ENCODE measurements around the gene STK32C. TPM values are rescaled to one million over a fixed set of nuclear protein-coding genes. Genes with fewer than 3 reads are reported as not detected.

Gene STK32C
- polyA plus RNA-seq, 1 donor from 2014 or later: 23.2 TPM

DNA sequence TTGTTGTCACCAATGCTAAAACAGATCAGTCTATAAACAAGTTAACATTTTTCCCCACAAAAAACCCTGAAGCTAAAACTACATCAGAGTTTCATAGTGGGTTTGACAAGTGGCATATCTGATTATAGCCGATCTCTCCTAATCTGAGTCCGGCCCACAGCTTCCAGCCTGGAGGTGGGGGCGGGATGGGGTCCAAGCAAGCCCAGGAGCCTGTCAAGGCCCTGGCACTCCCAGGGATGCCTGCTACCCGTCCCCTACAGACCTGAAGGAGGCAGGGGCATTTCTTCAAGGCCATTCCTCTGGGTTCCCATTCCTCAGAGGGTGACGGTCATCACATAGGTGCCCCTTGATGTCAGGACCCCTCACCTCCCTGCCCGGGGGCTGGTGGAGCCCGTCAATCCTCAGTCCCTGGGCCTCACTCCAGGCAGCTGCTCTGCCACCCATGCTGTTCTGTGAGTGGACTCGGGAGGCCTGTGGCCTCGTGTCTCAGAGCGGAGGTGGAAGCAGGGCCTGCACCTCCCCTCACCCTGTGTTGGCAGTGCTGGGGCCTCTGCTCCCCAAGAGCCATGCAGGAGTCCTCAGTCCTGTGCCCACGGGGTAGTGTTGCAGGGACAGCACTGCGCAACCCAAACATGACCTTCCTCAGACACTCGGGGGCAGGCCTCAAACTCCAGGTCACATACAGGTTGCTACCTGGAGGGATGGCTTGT, 112.2 kb downstream of the STK32C start:
- no peaks in the 10 kb centered on the region for H3K9me3 ChIP-seq (ENCODE audit: low read length)
- no peaks in the 10 kb centered on the region for H3K9me2 ChIP-seq (ENCODE audit: insufficient read depth, low read length)
- H2AFZ ChIP-seq (ENCODE audit: low read depth, low read length): no peak overlapping the region
- H4K20me1 ChIP-seq (ENCODE audit: insufficient read depth): no peaks in the 10 kb centered on the region
- H3K27ac ChIP-seq (ENCODE audit: low read length): no peak overlapping the region
- no peak overlapping the region for H3K9ac ChIP-seq (ENCODE audit: low read length)
- TF ChIP-seq RAD21 (conservative IDR thresholded peaks at IDR 0.05): no peak
- H3K4me3 ChIP-seq (ENCODE audit: low read length): no peak overlapping the region
- H3K27me3 ChIP-seq (ENCODE audit: insufficient read depth, low read depth, low read length): no peaks in the 10 kb centered on the region
- no peaks in the 10 kb centered on the region for H3K36me3 ChIP-seq (ENCODE audit: insufficient read depth, low read length)
- H3K79me2 ChIP-seq (replicated peaks; ENCODE audit: insufficient read depth, low read length): no peaks in the 10 kb centered on the region
- H3K4me2 ChIP-seq (ENCODE audit: low read length): no peak overlapping the region
- H3F3A ChIP-seq (ENCODE audit: insufficient read depth, low read length, poor library complexity, severe bottlenecking): no peaks in the 10 kb centered on the region

DNA sequence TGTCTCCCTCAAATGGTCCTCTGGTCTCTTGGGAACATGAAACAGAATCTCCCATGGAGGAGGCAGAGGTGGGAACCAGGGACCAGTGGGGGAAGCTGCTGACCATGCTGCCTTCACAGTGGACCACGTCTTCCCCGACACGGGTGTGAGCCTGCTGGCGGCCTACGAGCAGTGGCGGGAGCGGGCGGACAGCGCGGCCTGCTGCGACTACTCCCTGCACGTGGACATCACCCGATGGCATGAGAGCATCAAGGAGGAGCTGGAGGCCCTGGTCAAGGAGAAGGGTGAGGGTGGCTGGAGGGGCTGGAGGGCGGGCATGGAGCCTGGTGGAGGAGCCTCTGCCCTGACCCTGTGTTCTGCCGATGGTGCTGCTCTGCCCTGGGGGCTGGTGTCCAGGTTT, 113.0 kb downstream of the STK32C start:
- Histone ChIP-seq H3K27ac (ENCODE audit: low read length) (no peak overlapping the region), H3K4me3 (ENCODE audit: low read length) (no peak overlapping the region), H3K9me3 (ENCODE audit: low read length) (no peaks in the 10 kb centered on the region), H3K36me3 (ENCODE audit: insufficient read depth, low read length) (no peaks in the 10 kb centered on the region), H3K9ac (ENCODE audit: low read length) (no peak overlapping the region), H3K79me2 (replicated peaks; ENCODE audit: insufficient read depth, low read length) (peaks cover 2% of the 10 kb centered on the region), H2AFZ (ENCODE audit: low read depth, low read length) (no peak overlapping the region), H3K4me2 (ENCODE audit: low read length) (no peak overlapping the region), H3K9me2 (ENCODE audit: insufficient read depth, low read length) (no peaks in the 10 kb centered on the region), H3F3A (ENCODE audit: insufficient read depth, low read length, poor library complexity, severe bottlenecking) (no peaks in the 10 kb centered on the region), H4K20me1 (ENCODE audit: insufficient read depth) (no peaks in the 10 kb centered on the region), H3K27me3 (ENCODE audit: insufficient read depth, low read depth, low read length) (no peaks in the 10 kb centered on the region)
- TF ChIP-seq, protein P1, sequence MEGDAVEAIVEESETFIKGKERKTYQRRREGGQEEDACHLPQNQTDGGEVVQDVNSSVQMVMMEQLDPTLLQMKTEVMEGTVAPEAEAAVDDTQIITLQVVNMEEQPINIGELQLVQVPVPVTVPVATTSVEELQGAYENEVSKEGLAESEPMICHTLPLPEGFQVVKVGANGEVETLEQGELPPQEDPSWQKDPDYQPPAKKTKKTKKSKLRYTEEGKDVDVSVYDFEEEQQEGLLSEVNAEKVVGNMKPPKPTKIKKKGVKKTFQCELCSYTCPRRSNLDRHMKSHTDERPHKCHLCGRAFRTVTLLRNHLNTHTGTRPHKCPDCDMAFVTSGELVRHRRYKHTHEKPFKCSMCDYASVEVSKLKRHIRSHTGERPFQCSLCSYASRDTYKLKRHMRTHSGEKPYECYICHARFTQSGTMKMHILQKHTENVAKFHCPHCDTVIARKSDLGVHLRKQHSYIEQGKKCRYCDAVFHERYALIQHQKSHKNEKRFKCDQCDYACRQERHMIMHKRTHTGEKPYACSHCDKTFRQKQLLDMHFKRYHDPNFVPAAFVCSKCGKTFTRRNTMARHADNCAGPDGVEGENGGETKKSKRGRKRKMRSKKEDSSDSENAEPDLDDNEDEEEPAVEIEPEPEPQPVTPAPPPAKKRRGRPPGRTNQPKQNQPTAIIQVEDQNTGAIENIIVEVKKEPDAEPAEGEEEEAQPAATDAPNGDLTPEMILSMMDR (IDR thresholded peaks at IDR 0.05; ENCODE audit: poor library complexity, severe bottlenecking): no peak
- TF ChIP-seq TAF1 (IDR thresholded peaks at IDR 0.05; ENCODE audit: low read depth) (no peak), EP300 (conservative IDR thresholded peaks at IDR 0.05; ENCODE audit: poor library complexity, severe bottlenecking) (no peak), SMC3 (conservative IDR thresholded peaks at IDR 0.05; ENCODE audit: poor library complexity) (no peak), POLR2AphosphoS5 (IDR thresholded peaks at IDR 0.05) (no peak), EZH2 (IDR thresholded peaks at IDR 0.05; ENCODE audit: borderline replicate concordance, insufficient read depth, low read length, poor library complexity, severe bottlenecking) (no peak), MXI1 (conservative IDR thresholded peaks at IDR 0.05; ENCODE audit: poor library complexity, severe bottlenecking) (no peak), REST (IDR thresholded peaks at IDR 0.05; ENCODE audit: borderline replicate concordance) (no peak), RAD21 (conservative IDR thresholded peaks at IDR 0.05) (no peak)

All from neural cell (in vitro differentiated cells).